HG02623 (cell line): ENCODE data around the gene DEF6.

ENCODE experiments used
- ATAC-seq: cut with Tn5 transposase; IDR thresholded peaks from one replicate; pipeline ENCODE4 v1.9.1; 2021; ENCODE audit warnings: moderate library complexity; ENCODE audit not compliant: unreplicated experiment

The DEF6 gene, protein sequence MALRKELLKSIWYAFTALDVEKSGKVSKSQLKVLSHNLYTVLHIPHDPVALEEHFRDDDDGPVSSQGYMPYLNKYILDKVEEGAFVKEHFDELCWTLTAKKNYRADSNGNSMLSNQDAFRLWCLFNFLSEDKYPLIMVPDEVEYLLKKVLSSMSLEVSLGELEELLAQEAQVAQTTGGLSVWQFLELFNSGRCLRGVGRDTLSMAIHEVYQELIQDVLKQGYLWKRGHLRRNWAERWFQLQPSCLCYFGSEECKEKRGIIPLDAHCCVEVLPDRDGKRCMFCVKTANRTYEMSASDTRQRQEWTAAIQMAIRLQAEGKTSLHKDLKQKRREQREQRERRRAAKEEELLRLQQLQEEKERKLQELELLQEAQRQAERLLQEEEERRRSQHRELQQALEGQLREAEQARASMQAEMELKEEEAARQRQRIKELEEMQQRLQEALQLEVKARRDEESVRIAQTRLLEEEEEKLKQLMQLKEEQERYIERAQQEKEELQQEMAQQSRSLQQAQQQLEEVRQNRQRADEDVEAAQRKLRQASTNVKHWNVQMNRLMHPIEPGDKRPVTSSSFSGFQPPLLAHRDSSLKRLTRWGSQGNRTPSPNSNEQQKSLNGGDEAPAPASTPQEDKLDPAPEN

DNA sequence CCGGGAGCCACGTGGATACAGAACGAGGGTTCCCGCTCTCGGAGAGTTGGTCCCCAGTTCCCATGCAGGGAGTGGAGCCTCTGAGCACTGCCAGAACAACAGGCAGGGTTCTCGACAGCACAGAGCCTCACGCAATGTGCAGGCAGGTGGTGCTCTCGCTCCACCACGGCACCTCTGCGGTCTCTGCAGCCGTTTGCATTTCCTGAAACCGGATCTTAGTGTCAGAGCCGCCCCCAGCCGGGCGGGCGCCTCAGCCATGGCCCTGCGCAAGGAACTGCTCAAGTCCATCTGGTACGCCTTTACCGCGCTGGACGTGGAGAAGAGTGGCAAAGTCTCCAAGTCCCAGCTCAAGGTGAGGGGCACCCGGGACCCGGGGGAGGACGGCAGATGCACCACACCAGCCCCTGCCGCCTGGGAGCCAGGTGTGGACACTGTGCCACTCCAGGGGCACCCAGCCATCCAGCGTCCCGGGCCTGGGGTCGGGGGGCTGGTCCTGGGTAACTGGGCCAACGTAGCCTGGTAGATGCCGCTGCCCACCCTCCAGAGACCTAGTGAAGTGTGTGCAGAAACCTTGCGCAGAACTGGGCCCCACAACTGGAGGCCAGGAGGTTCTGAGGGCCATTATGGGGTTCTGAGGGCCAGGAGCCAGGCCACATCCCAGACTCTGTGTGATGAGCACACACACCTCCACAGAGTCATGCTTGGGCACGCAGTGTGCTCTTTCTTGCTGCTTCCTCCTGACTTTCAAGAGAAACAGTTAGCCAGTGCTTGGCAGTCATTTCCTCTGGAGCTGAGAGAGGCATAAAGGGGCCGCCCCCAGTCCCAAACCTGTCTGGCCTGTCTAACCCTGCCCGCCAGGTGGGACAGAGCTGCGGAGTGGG lies at the start of gene DEF6:
TSS of gene DEF6 (plus strand) at position 218 of the 881 bp plus-strand sequence. CDS start at position 257, 39 bp downstream.
- peak; percentile 74 for ATAC-seq

DNA sequence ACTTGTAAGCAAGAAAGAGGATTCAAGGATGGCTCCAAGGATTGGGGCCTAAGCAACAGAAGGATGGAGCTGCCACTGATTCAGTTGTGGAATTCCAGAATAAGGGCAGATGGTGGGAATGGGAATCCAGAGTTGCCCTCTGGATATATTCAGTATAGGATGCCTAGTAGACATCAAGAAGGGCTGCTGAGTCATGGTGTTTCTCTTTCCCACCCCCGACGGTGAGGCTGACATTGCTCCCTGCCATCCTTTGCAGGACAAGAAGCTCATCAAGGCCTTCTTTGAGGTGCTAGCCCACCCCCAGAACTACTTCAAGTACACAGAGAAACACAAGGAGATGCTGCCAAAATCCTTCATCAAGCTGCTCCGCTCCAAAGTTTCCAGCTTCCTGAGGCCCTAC lies 49.3 kb upstream of the DEF6 start:
- no peak for ATAC-seq

DNA sequence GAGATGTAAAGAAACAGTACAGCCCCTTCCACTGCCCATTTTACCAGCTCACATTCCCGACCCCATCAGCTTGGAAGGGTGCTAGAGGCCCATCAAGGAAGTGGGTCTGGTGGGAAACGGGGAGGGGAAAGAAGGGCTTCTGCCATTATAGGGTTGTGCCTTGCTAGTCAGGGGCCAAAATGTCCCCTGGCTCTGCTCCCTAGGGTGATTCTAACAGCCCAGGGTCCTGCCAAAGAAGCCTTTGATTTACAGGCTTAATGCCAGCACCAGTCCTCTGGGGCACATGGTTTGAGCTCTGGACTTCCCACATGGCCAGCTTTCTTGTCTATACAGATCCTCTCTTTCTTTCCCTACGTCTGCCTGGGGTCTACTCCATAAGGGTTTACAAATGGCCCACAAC lies 48.7 kb upstream of the DEF6 start:
- no peak for ATAC-seq

DNA sequence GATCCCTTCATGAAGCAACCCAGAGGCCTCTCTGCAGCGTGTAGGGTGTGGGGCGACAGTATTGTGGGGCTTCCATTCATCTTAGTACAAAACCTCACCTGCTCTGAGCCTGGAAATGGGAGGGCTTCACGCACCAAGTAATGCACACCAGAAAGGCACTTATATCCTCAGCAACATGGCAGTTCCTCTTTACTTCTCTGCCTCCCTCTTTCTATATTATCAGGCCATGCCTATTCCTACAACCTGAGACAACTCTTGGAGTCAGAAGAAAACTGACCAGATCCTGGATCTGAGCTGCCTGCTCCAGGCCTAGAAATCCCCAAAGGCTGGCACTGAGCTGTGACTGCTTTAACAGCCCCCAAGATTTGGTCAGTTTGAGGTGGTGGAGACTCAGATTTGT lies 45.7 kb upstream of the DEF6 start:
- no peak for ATAC-seq

DNA sequence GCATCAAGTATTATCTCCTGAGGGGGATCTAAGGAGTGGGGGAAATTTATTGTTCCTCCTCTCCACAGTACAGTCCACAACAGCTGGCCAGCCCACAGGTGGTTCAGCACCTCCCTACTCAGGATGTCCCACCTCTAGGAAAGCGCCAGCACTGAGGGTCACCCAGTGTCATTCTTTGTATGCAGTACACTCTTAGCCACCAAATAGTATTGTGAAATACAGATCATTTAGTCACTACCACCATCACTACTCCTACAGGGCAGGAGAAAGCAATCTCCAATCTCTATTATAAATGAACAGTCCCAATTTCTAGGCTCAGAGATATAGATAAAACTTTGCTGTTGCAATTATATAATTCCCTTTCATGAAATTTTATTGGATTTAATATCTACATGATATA lies 44.4 kb upstream of the DEF6 start:
- ATAC-seq: no peak

DNA sequence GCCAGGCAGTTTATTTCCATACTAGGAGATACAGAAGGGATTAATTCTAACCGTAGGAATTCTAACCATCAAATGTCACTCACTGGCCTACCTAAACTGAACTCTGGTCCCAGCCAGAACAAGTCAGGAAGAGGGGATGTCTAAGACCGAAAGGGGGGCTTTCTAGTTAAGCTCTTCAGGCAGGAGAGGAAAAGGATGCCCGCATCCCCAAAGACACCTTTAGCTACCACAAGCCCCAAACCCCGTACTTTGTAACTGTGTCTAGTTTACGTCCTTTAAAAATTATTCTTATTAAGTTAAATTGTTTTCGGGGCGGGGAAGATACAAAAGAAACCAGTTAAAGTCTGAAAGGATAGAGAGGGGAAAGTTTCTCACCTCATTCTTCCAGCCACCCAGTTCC lies 39.3 kb upstream of the DEF6 start:
- no peak for ATAC-seq

DNA sequence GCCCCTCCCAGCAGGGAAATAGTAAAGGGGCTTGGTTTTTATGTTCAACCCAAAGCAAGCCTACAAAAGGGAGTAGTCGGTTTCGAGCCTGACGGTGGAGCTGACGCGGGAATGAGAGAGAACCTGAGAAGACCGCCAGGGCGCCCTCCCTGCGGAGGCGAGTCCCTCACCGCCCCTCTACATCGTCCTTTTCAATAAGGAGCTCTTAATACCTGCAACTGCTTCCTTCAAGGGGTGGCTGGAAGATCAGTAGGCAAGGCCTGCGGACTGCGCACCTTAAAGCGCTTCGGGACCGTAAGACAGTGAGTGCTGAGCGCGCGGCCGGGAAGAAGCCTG lies 38.8 kb upstream of the DEF6 start:
- ATAC-seq: peak; percentile 7

DNA sequence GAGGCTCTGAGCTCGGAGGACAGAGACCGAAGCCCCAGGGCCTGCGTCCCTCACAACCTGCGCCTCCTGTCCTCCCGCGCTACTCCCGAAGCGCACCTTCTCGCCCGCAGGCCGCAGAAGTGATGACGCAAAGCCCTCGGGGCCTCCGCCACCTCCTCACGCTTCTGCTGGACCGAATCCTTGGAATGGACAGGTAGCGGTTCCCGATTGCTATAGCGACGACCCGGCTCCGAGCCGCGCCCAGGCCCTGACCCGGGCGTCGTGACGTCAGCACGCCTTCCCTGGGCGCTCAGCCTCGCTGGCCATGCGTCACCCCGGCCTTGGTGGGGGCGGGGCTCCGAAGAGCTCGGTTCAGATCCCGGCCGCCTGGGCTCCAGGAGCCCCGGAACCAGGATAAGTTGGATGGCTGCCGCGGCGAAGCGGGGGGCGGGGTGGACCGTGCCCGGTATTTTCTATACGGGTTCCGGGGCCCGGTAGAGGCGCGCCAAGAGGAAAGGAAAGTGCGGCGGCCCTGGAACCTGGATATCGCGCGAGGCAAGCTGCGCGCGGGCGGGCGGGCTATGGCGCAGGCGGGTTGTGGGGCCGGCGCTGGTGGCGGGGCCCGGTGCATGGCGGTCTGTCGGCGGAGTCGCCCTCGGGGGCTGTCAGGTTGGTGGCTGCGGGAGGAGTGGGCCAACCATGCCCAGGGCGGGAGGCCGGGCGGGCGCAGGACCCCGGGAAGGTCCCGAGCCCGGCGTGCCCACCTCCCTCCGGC lies 38.2 kb upstream of the DEF6 start, which contains the start of gene ZNF76:
TSS of gene ZNF76 (plus strand) at position 542 of the 754 bp plus-strand sequence. CDS start 21,417 bp downstream, outside the sequence.
- peak; percentile 78 for ATAC-seq

DNA sequence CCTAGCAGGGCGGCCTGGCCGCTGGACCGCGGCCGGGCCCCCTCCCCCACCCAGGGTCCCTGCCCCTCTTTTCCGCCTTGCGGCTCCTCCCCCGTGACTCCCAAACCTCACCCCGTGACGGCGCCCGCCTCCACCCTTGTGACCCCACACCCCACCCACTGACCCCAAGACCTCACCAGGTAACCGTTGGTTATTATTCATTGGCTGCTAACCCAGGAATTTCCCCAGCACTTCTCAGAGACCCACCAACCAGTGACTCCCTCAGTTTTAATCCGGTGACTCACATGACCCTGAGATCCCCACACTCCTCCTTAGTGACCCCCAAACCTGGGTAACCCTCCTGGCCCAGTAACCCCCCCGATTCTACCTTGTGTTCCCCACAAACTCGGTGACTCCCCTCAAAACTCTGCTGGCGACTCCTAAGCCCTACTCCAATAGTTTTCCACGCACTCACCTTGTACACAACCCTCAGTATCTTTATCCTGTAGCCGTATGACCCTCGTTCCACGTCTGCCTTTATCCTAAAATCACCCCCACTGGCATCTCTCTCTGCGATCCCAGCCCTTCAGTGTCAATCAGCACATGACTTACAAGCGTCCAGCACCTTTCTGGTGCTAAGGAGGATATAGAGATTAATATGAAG lies 37.5 kb upstream of the DEF6 start:
- ATAC-seq: peak; percentile 31

DNA sequence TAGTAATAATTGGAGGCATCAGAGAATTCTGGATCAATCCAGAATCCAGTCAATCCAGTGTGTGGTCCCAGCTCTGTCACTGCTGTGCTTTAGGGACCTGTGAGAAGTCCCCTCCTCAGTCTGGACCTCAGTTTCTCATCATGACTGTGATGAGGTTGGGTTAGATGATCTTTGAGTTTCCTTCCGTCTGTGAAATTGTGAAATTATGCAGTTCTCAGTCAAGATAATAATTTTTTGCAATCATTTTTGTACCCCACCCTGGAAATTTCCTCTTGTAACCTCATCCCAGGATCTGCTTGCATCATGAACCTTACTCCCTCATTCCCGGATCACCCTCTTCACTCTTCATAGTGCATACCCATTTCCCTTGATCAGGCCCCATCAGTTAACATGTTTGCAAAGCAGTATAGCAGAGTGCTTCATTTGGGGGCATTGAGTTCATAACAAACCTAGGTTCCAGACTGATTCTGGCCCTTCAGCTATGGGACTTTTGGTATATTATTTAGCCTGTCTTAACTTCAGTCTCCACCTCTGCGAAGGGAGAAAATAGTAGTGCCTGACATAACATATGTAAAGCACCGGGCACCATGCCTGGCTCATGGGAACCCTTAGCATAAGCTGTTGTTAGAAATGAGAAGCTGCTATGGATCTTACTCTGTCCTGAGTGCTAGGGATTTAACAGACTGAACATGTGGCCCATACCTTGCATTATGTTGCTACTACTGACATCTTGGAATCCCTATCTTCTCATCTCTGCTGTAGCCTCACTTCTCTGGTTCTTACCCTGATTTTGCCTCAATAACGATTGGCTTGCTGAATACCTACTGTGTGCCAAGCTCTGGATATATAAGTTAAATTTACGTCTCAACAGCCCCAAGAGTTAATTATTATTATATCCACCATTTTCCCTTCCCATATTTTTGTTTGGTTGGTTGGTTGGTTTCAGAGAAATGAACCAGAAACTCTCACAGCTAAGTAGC lies 36.7 kb upstream of the DEF6 start:
- no peak for ATAC-seq

DNA sequence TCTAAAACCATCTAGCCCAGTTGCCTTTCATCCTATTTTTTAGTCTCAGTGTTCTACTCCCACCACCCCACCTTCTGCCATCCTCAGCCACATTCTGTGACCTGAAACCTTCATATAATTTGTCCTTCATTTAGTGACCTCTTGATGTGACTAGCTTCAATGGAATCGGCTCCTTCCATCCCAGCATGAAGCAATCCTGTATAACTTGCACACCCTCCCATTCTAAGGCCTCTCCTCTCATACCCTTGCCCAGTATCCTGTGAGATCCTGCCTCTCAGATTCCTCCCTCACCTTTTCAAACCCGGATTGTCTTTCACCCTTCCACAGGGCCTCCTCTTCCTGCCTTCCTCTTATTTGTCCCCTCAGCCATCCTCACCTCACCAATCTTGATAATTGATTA lies 35.0 kb upstream of the DEF6 start:
- no peak for ATAC-seq

DNA sequence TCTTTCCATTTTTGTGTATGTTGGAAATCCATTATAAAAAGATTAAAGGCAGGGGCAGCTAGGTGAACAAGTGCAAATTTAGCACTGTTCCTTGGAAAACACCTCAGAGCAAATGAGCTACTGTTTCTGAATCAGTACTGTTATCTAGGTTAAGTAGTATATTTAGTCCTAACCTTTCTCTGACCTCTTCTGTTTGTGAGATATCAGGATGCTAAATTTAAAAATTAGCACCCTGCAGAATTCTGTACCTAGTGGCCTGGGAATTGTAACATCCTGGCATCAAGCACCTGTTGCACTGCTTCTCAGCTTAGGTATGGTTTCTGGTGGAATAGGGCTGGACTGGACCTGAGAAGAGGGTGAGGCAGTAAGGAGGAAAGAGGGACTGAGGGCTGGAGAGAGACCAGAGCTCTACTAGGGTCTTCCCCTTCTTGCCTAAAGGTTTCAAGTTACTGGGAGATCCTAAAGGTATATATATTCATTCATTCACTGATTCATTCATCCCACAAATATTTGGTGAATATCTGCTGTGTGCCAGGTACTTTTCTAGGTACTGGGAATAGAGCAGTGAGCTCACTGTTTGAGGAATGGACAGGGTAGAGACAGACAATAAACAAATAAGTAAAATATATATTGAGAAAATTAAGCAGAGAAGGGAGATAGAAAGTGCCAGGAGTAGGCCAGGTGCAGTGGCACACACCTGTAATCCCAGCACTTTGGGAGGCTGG lies 32.9 kb upstream of the DEF6 start:
- ATAC-seq: no peak

DNA sequence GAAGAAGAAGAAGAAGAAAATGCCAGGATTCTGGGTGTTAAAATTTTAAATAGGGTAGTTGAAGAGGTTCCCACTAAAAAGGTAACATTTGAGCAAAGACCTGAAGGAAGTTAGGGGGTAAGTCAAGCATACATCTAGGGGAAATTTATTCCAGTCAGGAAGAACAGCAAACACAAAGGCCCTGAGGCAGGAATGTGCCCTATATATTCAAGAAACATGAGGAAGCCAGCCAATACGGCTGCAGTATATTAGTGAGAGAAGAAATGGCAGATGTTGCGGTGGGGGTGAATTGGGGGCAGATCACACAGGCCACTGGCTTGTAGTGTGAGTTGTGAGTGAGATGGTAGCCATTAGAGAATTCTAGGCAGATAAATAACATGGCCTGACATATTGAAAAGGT lies 32.1 kb upstream of the DEF6 start:
- no peak for ATAC-seq

DNA sequence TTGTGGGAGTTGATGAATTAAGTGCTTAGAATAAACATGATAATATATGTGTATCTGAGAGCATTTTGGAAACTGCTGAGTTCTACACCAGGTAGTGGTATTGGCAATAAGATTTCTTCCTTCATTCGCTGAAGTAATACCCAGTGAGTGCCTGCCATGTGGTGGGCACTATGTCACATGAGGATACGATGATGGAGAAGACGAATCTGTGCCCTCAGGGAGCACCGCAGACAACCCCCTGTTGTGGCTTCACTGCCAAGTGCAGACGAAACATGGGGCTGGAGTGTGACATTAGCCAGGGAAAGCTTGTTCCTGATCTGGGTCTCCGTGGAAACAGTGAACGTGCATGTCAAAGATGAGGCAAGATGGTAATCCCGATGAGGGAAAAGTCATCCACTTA lies 30.2 kb upstream of the DEF6 start:
- ATAC-seq: no peak

DNA sequence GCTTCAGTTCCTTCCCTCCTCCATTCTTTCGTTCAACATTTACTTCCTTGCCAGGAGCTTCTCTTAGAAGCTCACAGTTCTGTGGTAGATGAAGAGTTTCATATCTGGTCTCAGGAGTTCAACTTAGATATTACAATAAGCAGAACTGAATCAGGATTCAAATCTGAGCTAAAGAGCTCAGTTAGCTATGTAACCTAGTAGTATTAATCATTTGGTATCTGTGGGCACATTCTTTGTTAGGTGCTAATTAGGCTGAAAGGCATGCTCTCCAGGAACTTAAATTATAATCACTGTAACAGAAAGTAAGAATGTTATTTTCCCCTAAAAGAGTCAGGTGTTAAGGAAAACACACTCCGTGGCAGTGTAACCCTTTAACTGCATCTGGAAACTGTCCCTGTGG lies 29.7 kb upstream of the DEF6 start:
- no peak for ATAC-seq

DNA sequence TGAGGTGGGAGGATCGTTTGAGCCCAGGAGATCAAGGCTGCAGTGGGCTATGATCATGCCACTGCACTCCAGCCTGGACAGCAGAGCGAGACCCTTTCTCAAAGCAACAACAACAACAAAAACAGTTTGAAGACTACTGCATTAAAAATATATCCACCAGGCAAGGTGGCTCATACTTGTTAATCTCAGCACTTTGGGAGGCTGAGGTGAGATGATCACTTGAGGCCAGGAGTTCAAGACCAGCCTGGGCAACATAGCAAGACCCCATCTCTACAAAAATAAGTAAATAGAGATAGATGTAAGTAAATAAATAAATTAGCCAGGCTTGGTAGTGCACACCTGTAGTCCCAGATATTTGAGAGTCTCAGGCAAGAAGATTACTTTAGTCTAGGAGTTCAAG lies 25.6 kb upstream of the DEF6 start:
- ATAC-seq: no peak

DNA sequence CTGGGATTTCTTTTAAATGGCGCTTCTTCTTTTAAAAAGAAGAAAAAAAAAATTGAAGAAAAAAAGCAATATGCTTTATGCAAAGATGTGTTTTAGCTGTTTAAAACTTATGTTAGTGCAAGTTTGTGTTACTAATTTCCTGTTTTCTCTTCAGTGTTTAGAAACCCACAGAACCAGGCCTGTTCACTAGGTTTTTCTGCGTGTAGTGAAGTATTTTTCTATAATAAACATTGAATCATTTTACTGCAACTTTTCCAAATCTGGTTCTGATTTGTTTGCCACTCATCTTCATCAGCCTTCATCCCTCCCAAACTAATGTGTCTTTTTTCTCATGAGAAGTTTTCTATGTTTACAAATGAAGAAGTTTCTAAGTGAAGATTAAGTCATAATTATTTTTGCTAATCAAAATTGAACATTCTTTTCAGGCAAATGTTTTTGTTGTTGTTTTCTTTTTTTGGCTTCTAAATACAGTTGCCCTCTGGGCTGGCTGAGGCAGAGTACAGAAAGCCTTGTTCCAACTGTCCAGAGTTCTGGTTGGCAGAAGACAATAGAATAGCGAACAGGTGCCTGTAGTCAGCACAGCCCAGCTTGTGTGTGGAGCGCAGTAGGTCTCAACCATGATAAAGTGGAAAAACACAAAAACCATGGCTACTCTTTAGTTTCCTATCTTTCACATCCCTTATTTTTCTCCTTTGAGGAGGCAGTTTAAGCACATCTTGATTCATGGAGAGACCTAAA lies 23.6 kb upstream of the DEF6 start:
- ATAC-seq: no peak

DNA sequence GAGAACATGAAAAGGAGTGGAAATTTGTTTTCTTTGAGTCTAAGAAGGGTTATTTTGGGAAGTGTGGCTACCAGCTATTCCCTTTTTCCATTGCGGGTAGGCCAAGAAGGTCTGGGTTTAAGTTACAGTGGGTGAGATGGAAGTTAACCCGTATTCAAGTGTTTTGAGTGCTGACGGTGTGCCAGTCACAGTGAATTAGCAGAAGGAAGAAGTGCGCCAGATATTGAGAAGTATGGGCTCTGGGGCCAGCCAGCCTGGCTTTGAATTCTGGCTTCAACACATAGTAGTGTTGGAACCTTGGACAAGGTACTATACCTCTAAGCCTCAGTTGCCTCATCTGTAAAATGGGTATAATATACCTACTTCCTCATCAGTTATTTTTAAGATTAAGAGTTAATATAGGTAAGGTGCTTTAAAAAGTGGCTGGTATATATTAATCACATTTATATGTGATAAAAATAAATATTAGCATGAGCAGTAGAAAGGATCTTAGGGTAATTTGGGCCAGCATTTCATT lies 21.8 kb upstream of the DEF6 start:
- ATAC-seq: no peak
